GM23338 (cell line): ENCODE results near the gene RPL7A. TPM values are rescaled to one million over a fixed set of nuclear protein-coding genes. Genes with fewer than 3 reads are reported as not detected.

Source experiments
- ATAC-seq: fragments of 200-7000 bp; cut with Tn5 transposase; 3 replicates; pipeline ENCODE4 v1.9.1; 2020
- DNase-seq: peaks from one replicate; pipeline ENCODE4 v3.0.0-alpha.2; 2015; ENCODE audit warnings: low spot score
- H2AFZ ChIP-seq: fragments of 200-600 bp; sonication (generic); 2 replicates; pipeline ENCODE4 v1.8.0; 2016; ENCODE audit warnings: antibody characterized with exemption, mild to moderate bottlenecking, moderate library complexity
- H3F3A ChIP-seq: fragments of 200-600 bp; sonication (generic); replicated peaks from 2 replicates; pipeline ENCODE4 v1.8.0; 2017; ENCODE audit warnings: antibody characterized with exemption, mixed run types, low read depth
- H3K27ac ChIP-seq: fragments of 200-600 bp; sonication (generic); 2 replicates; pipeline ENCODE4 v1.6.1; 2016; ENCODE audit warnings: low read depth
- H3K27me3 ChIP-seq: fragments of 200-600 bp; sonication (generic); 2 replicates; pipeline ENCODE4 v1.8.0; 2016; ENCODE audit warnings: mild to moderate bottlenecking, mixed run types, moderate library complexity; ENCODE audit not compliant: insufficient read depth
- H3K36me3 ChIP-seq: fragments of 200-600 bp; sonication (generic); 2 replicates; pipeline ENCODE4 v1.8.0; 2016; ENCODE audit warnings: mild to moderate bottlenecking; ENCODE audit not compliant: insufficient read depth
- H3K4me1 ChIP-seq: fragments of 200-600 bp; sonication (generic); 2 replicates; pipeline ENCODE4 v1.8.0; 2016; ENCODE audit warnings: mild to moderate bottlenecking, moderate library complexity; ENCODE audit not compliant: insufficient read depth
- H3K4me2 ChIP-seq: fragments of 200-600 bp; sonication (generic); 2 replicates; pipeline ENCODE4 v1.7.1; 2017; ENCODE audit warnings: mixed run types
- H3K4me3 ChIP-seq: fragments of 200-600 bp; sonication (generic); 2 replicates; pipeline ENCODE4 v1.6.1; 2016; ENCODE audit warnings: mixed run types
- H3K79me2 ChIP-seq: fragments of 200-600 bp; sonication (generic); replicated peaks from 2 replicates; pipeline ENCODE4 v1.8.0; 2017; ENCODE audit warnings: mild to moderate bottlenecking; ENCODE audit not compliant: insufficient read depth
- H3K9me2 ChIP-seq: fragments of 200-600 bp; sonication (generic); 2 replicates; pipeline ENCODE4 v1.8.0; 2017; ENCODE audit not compliant: insufficient read depth
- H4K20me1 ChIP-seq: fragments of 200-600 bp; sonication (generic); replicated peaks from 2 replicates; pipeline ENCODE4 v1.8.0; 2017; ENCODE audit warnings: mild to moderate bottlenecking; ENCODE audit not compliant: insufficient read depth
- H3K27ac Mint-ChIP-seq: 2 replicates; pipeline ENCODE4 v1.8.0; 2020; ENCODE audit warnings: inconsistent platforms, mild to moderate bottlenecking, moderate library complexity, mixed read lengths
- H3K27me3 Mint-ChIP-seq: 3 replicates; pipeline ENCODE4 v1.8.0; 2022; ENCODE audit warnings: low read depth, mild to moderate bottlenecking, moderate library complexity, mixed read lengths, inconsistent platforms; ENCODE audit not compliant: insufficient read depth, poor library complexity
- H3K36me3 Mint-ChIP-seq: 3 replicates; pipeline ENCODE4 v1.8.0; 2021; ENCODE audit warnings: low read depth, mild to moderate bottlenecking, inconsistent platforms, moderate library complexity, mixed read lengths
- H3K4me1 Mint-ChIP-seq: 3 replicates; pipeline ENCODE4 v1.8.0; 2020; ENCODE audit warnings: mild to moderate bottlenecking, inconsistent platforms, mixed read lengths
- H3K4me3 Mint-ChIP-seq: 3 replicates; pipeline ENCODE4 v1.8.0; 2021; ENCODE audit warnings: moderate library complexity, mild to moderate bottlenecking, inconsistent platforms, mixed read lengths
- H3K9me3 Mint-ChIP-seq: 3 replicates; pipeline ENCODE4 v1.8.0; 2020; ENCODE audit warnings: moderate library complexity, mild to moderate bottlenecking, inconsistent platforms, mixed read lengths
- CREB1 ChIP-seq: fragments of 250-450 bp; sonication (Bioruptor Pico); IDR thresholded peaks from 2 replicates; pipeline ENCODE4 v1.5.0; 2020; ENCODE audit warnings: low read depth, mild to moderate bottlenecking, moderate library complexity
- CTCF ChIP-seq, 2 experiments: fragments of 200-600 bp in 1 of 2; sonication (generic) in 1 of 2; conservative IDR thresholded peaks; 2 replicates each; pipeline versions ENCODE4 v1.5.1 to v1.6.1; 2016 to 2017; ENCODE audit warnings: antibody characterized with exemption in 2 of 2, low read depth in 2 of 2, mild to moderate bottlenecking in 2 of 2, moderate library complexity in 1 of 2
- ETS1 ChIP-seq: IDR thresholded peaks from 2 replicates; pipeline ENCODE4 v1.6.1; 2016; ENCODE audit warnings: antibody characterized with exemption
- EZH2 ChIP-seq: fragments of 200-600 bp; sonication (generic); IDR thresholded peaks from one replicate; pipeline ENCODE4 v1.8.0; 2017; ENCODE audit warnings: antibody characterized with exemption, mild to moderate bottlenecking, low read depth; ENCODE audit not compliant: unreplicated experiment
- EZH2phosphoT487 ChIP-seq: fragments of 200-600 bp; sonication (generic); IDR thresholded peaks from one replicate; pipeline ENCODE4 v1.8.1; 2018; ENCODE audit warnings: antibody characterized with exemption; ENCODE audit not compliant: unreplicated experiment
- JUNB ChIP-seq: IDR thresholded peaks from one replicate; pipeline ENCODE4 v1.6.1; 2016; ENCODE audit warnings: antibody characterized with exemption; ENCODE audit not compliant: unreplicated experiment
- NANOG ChIP-seq: IDR thresholded peaks from 2 replicates; pipeline ENCODE4 v1.6.1; 2016; ENCODE audit warnings: antibody characterized with exemption, borderline replicate concordance
- POLR2AphosphoS5 ChIP-seq: IDR thresholded peaks from 2 replicates; pipeline ENCODE4 v1.6.1; 2016; ENCODE audit warnings: antibody characterized with exemption, low read depth
- REST ChIP-seq: IDR thresholded peaks from one replicate; pipeline ENCODE4 v1.6.1; 2018; ENCODE audit warnings: antibody characterized with exemption; ENCODE audit not compliant: unreplicated experiment
- STAT1 ChIP-seq: IDR thresholded peaks from one replicate; pipeline ENCODE4 v1.6.1; 2016; ENCODE audit warnings: antibody characterized with exemption; ENCODE audit not compliant: unreplicated experiment
- ZNF114 ChIP-seq: fragments of 250-450 bp; sonication (Bioruptor Pico); IDR thresholded peaks from 2 replicates; pipeline ENCODE4 v1.5.0; 2020; ENCODE audit warnings: mild to moderate bottlenecking, moderate library complexity
- ZNF331 ChIP-seq: fragments of 250-450 bp; sonication (Bioruptor Pico); IDR thresholded peaks from 2 replicates; pipeline ENCODE4 v1.5.0; 2020; ENCODE audit warnings: low read depth, mild to moderate bottlenecking, moderate library complexity
- polyA plus RNA-seq: library from polyadenylated mRNA; unstranded; fragments of >200 nt; fragmentation: Nextera tagmentation; extraction: Ambion mirVana; gene quantifications from 2 replicates; pipeline ENCODE4 v1.2.1, GENCODE V29; 2016
- total RNA-seq: library from RNA; depleted of rRNA; stranded (reverse); fragments of >200 nt; shearing (Covaris generic); gene quantifications from 2 replicates; pipeline ENCODE4 v1.2.3, GENCODE V29; 2014

RPL7A gene
- total and polyA plus RNA-seq, 2 experiments from 2014 or later, result 1,644 to 2,020 TPM

- Histone ChIP-seq H2AFZ (no peak overlapping the region), H3K9me2 (no peaks in the 10 kb centered on the region), H3K4me2 (no peak overlapping the region), H3F3A (peaks cover 27% of the 10 kb centered on the region), H4K20me1 (peaks cover 12% of the 10 kb centered on the region; the same call in 1 of the 2 replicates), H3K36me3 (peaks cover 10% of the 10 kb centered on the region), H3K27ac (no peak overlapping the region), H3K4me3 (no peak overlapping the region), H3K79me2 (peaks cover 19% of the 10 kb centered on the region), H3K27me3 (no peaks in the 10 kb centered on the region), H3K4me1 (peaks cover 9% of the 10 kb centered on the region)
- Mint-ChIP-seq H3K4me3 (no peak overlapping the region), H3K36me3 (peaks cover 66% of the 10 kb centered on the region), H3K9me3 (peaks cover 10% of the 10 kb centered on the region; the same call in 2 of the 3 replicates), H3K27ac (no peak overlapping the region), H3K4me1 (peaks cover 16% of the 10 kb centered on the region), H3K27me3 (peaks cover 29% of the 10 kb centered on the region)
- ATAC-seq (no peak), DNase-seq (no peak)
- TF ChIP-seq EZH2 (no peak), ZNF331 (no peak), ZNF114 (CRISPR knock-in tag) (no peak), CTCF (conservative IDR thresholded peaks at IDR 0.05; ENCODE audit: low read depth in 2 of 2) (no peak), JUNB (no peak)
These were observed 16.2 kb upstream of the RPL7A start for GRCh38 chr9:133331641-133332380.

GRCh38 chr9:133332381-133332730 is 15.7 kb upstream of the RPL7A start:
- Histone ChIP-seq H4K20me1 (peaks cover 12% of the 10 kb centered on the region; the same call in 1 of the 2 replicates), H3K79me2 (peaks cover 19% of the 10 kb centered on the region), H3F3A (peaks cover 32% of the 10 kb centered on the region), H3K4me1 (peaks cover 9% of the 10 kb centered on the region), H3K4me3 (no peak overlapping the region), H3K4me2 (no peak overlapping the region), H3K27me3 (no peaks in the 10 kb centered on the region), H3K9me2 (no peaks in the 10 kb centered on the region), H3K27ac (no peak overlapping the region), H3K36me3 (peaks cover 10% of the 10 kb centered on the region), H2AFZ (no peak overlapping the region)
- ATAC-seq, result no peak
- peaks cover 66% of the 10 kb centered on the region for H3K36me3 Mint-ChIP-seq
- peaks cover 10% of the 10 kb centered on the region; the same call in 2 of the 3 replicates for H3K9me3 Mint-ChIP-seq
- DNase-seq, result no peak
- no peak overlapping the region for H3K27ac Mint-ChIP-seq
- H3K4me3 Mint-ChIP-seq, result no peak overlapping the region
- H3K4me1 Mint-ChIP-seq, result peaks cover 16% of the 10 kb centered on the region
- peaks cover 30% of the 10 kb centered on the region for H3K27me3 Mint-ChIP-seq
- TF ChIP-seq POLR2AphosphoS5 (no peak), JUNB (no peak), ZNF331 (no peak), CREB1 (CRISPR knock-in tag) (no peak), NANOG (no peak), EZH2phosphoT487 (no peak), EZH2 (no peak), CTCF (conservative IDR thresholded peaks at IDR 0.05; ENCODE audit: low read depth in 2 of 2) (no peak), ETS1 (no peak), STAT1 (no peak), ZNF114 (CRISPR knock-in tag) (no peak), REST (no peak)
